K562 (cell line): Measurements from ENCODE around the gene INO80. TPM values are rescaled to one million over a fixed set of nuclear protein-coding genes. Genes with fewer than 3 reads are reported as not detected.
"Not testable (repeated sequence)": the region's sequence is repeated elsewhere in the genome, so short reads cannot be mapped to it uniquely, and the experiment has no call there.

Experiments
- ATAC-seq: fragments of 200-7000 bp; cut with Tn5 transposase; 3 replicates; pipeline ENCODE4 v1.9.1; 2020; ENCODE audit warnings: moderate library complexity
- BruUV-seq: library from RNA; stranded (reverse); fragments of 400-500 nt; replicated peaks from 2 replicates; lab custom pipeline; 2021; lab: Mats Ljungman, UMichigan
- CTCF ChIA-PET: fragments of 300-600 bp; formaldehyde crosslinking; extraction: SDS; loops from one replicate; lab custom pipeline; 2021; ENCODE audit warnings: low intra/inter-chr PET ratio; lab: Yijun Ruan, JAX
- POLR2A ChIA-PET: fragments of 300-600, 350-650 bp; sonication (Branson Sonifier 250); formaldehyde crosslinking; extraction: SDS; loops from one replicate; lab custom pipeline; 2021; ENCODE audit warnings: antibody characterized with exemption, inconsistent platforms; lab: Yijun Ruan, JAX
- DNase-seq, 4 experiments: peaks; one replicate each; pipeline versions ENCODE4 v3.0.0 to v3.0.0-alpha.2; 2011 to 2018; ENCODE audit warnings: low spot score in 3 of 4, mixed read lengths in 3 of 4; ENCODE audit errors: extremely low read depth in 1 of 4
- FAIRE-seq: peaks from 2 replicates; lab custom pipeline; 2011; peaks lifted over from hg19 to GRCh38; lab: Jason Lieb, UNC
- H2AFZ ChIP-seq: 2 replicates; pipeline ENCODE4 v1.6.0; 2011; ENCODE audit warnings: low read depth, low read length, control low read depth, inconsistent platforms
- H3K27ac ChIP-seq: fragments of 200-600 bp; 3 replicates; pipeline ENCODE4 v1.8.0; 2011; ENCODE audit warnings: low read depth, mild to moderate bottlenecking, control low read depth, inconsistent platforms, low read length, moderate library complexity, mixed read lengths; ENCODE audit errors: extremely low read depth
- H3K27me3 ChIP-seq, 2 experiments: fragments of 300-600 bp in 1 of 2; 2 replicates in 1 of 2; 3 replicates in 1 of 2; pipeline versions ENCODE4 v1.6.0 to v1.8.0; 2011; ENCODE audit warnings: inconsistent platforms in 2 of 2, low read length in 2 of 2, mild to moderate bottlenecking in 1 of 2, mixed read lengths in 1 of 2, moderate library complexity in 1 of 2; ENCODE audit not compliant: control insufficient read depth in 2 of 2, insufficient read depth in 2 of 2
- H3K36me3 ChIP-seq: fragments of 300-600 bp; 3 replicates; pipeline ENCODE4 v1.8.0; 2011; ENCODE audit warnings: mild to moderate bottlenecking, low read length, inconsistent platforms; ENCODE audit not compliant: control insufficient read depth, insufficient read depth
- H3K4me1 ChIP-seq, 2 experiments: fragments of 200-600 bp in 1 of 2; replicated peaks in 1 of 2; 2 replicates in 1 of 2; 3 replicates in 1 of 2; pipeline versions ENCODE4 v1.5.1 to v1.8.0; 2011; ENCODE audit warnings: inconsistent platforms in 2 of 2, low read length in 2 of 2, mild to moderate bottlenecking in 1 of 2, mixed read lengths in 1 of 2, moderate library complexity in 1 of 2; ENCODE audit not compliant: control insufficient read depth in 2 of 2, insufficient read depth in 2 of 2
- H3K4me2 ChIP-seq: 2 replicates; pipeline ENCODE4 v1.6.1; 2011; ENCODE audit warnings: low read length, control low read depth, inconsistent platforms, mixed read lengths; ENCODE audit not compliant: insufficient read depth
- H3K4me3 ChIP-seq: fragments of 200-600 bp; sonication (generic), shearing (Covaris generic); 2 replicates; pipeline ENCODE4 v1.5.1; 2016; ENCODE audit warnings: control low read depth, inconsistent platforms
- H3K79me2 ChIP-seq: fragments of 200-600 bp; 3 replicates; pipeline ENCODE4 v1.8.0; 2011; ENCODE audit warnings: low read length, inconsistent platforms; ENCODE audit not compliant: control insufficient read depth, insufficient read depth
- H3K9ac ChIP-seq, 2 experiments: 2 replicates each; pipeline versions ENCODE4 v1.6.0 to v1.6.1; 2011; ENCODE audit warnings: low read depth in 2 of 2, low read length in 2 of 2, control low read depth in 1 of 2, inconsistent platforms in 1 of 2, mild to moderate bottlenecking in 1 of 2, mixed read lengths in 1 of 2; ENCODE audit not compliant: insufficient read depth in 1 of 2
- H3K9me1 ChIP-seq: one replicate; pipeline ENCODE4 v1.6.0; 2011; ENCODE audit warnings: inconsistent platforms, mild to moderate bottlenecking, low read length, moderate library complexity; ENCODE audit not compliant: control insufficient read depth, insufficient read depth
- H3K9me3 ChIP-seq: replicated peaks from 2 replicates; pipeline ENCODE4 v1.5.1; 2011; ENCODE audit warnings: low read depth, low read length, inconsistent platforms; ENCODE audit not compliant: control insufficient read depth, insufficient read depth
- H4K20me1 ChIP-seq: replicated peaks from 2 replicates; pipeline ENCODE4 v1.6.1; 2011; ENCODE audit warnings: low read length, inconsistent platforms, mixed read lengths; ENCODE audit not compliant: control insufficient read depth, insufficient read depth
- CEBPB ChIP-seq: fragments of 450-650 bp; IDR thresholded peaks from 2 replicates; pipeline ENCODE4 v1.6.1; 2016; ENCODE audit warnings: missing genetic modification characterization, missing compliant biosample characterization
- CEBPG ChIP-seq, 3 experiments: fragments of 200-800 bp in 1 of 3; sonication (Bioruptor generic) in 1 of 3; sonication (generic) in 1 of 3; formaldehyde crosslinking in 1 of 3; IDR thresholded peaks in 2 of 3; conservative IDR thresholded peaks in 1 of 3; 2 replicates each; pipeline versions ENCODE4 v1.6.1 to v1.8.0; 2016 to 2022; ENCODE audit warnings: missing compliant biosample characterization in 2 of 3, missing genetic modification characterization in 2 of 3, mild to moderate bottlenecking in 1 of 3, missing genetic modification reagents in 1 of 3
- RBM22 ChIP-seq: fragments of 200-400 bp; formaldehyde crosslinking; IDR thresholded peaks from 2 replicates; pipeline ENCODE4 v1.6.1; 2018; ENCODE audit warnings: low read length, low read depth; ENCODE audit not compliant: poor library complexity, severe bottlenecking
- TAF15 ChIP-seq: fragments of 200-400 bp; formaldehyde crosslinking; IDR thresholded peaks from 2 replicates; pipeline ENCODE4 v1.6.1; 2017; ENCODE audit warnings: mild to moderate bottlenecking, low read depth, low read length, moderate library complexity
- ZNF121 ChIP-seq: sonication (generic); formaldehyde crosslinking; conservative IDR thresholded peaks from 2 replicates; pipeline ENCODE4 v1.8.0; 2022; ENCODE audit warnings: missing genetic modification reagents
- ZNF764 ChIP-seq: fragments of 250-450 bp; sonication (Bioruptor Pico); IDR thresholded peaks from 2 replicates; pipeline ENCODE4 v1.4.0; 2020; ENCODE audit warnings: low read depth, mild to moderate bottlenecking, moderate library complexity
- WGBS: fragments of 100-300 bp; shearing (Covaris generic); methylation state at CpG from one replicate; pipeline ENCODE4 v1.1.6; 2016; ENCODE audit warnings: low coverage, mixed read lengths; ENCODE audit not compliant: insufficient coverage; ENCODE audit errors: missing lambda C conversion rate; 5-methylcytosine and 5-hydroxymethylcytosine counted together
- in situ Hi-C: fragments of 300-500 bp; cut with MboI; formaldehyde crosslinking; loops from 4 replicates; pipeline ENCODE4 v1.15.0; 2018; ENCODE audit warnings: inconsistent platforms, mixed read lengths
- intact Hi-C: fragments of 100-400 bp; cut with micrococcal nuclease; formaldehyde crosslinking; loops from 2 replicates; pipeline ENCODE4 v1.14.2; 2022
- polyA plus RNA-seq, 8 experiments: library from polyadenylated mRNA; depleted of rRNA in 4 of 8; stranded (reverse) in 5 of 8; unstranded in 3 of 8; fragments of >200 nt; fragmentation: Nextera tagmentation in 2 of 8; fragmentation: Illumina TruSeq in 1 of 8; extraction: Ambion mirVana in 2 of 8; extraction: Trizol in 1 of 8; gene quantifications; 2 replicates each; pipeline versions ENCODE4 v1.2.1 to v1.2.3, GENCODE V29; 2011 to 2014; ENCODE audit warnings: inconsistent platforms in 1 of 8, missing spikeins in 1 of 8
- total RNA-seq, 7 experiments: library from RNA; depleted of rRNA in 6 of 7; stranded (reverse); fragments of >200 nt in 6 of 7; fragmentation: Illumina TruSeq in 2 of 7; extraction: Trizol in 2 of 7; gene quantifications; 2 replicates each; pipeline versions ENCODE4 v1.2.1 to v1.2.3, GENCODE V29; 2011 to 2021; ENCODE audit warnings: low replicate concordance in 1 of 7
- TF ChIP-seq, protein P1 (sequence below), 2 experiments: fragments of 450-650 bp in 1 of 2; sonication (generic) in 1 of 2; formaldehyde crosslinking in 1 of 2; IDR thresholded peaks in 1 of 2; conservative IDR thresholded peaks in 1 of 2; 2 replicates each; pipeline versions ENCODE4 v1.6.1 to v1.8.1; 2016 to 2023; ENCODE audit warnings: mild to moderate bottlenecking in 2 of 2, moderate library complexity in 2 of 2, inconsistent platforms in 1 of 2, missing genetic modification reagents in 1 of 2

Gene INO80
- total and polyA plus RNA-seq, 9 of the 15 experiments (the other 6 are each of a cell fraction or from before 2014, with no cell fraction given), result 1.1 to 25.7 (median 19.9) TPM

DNA sequence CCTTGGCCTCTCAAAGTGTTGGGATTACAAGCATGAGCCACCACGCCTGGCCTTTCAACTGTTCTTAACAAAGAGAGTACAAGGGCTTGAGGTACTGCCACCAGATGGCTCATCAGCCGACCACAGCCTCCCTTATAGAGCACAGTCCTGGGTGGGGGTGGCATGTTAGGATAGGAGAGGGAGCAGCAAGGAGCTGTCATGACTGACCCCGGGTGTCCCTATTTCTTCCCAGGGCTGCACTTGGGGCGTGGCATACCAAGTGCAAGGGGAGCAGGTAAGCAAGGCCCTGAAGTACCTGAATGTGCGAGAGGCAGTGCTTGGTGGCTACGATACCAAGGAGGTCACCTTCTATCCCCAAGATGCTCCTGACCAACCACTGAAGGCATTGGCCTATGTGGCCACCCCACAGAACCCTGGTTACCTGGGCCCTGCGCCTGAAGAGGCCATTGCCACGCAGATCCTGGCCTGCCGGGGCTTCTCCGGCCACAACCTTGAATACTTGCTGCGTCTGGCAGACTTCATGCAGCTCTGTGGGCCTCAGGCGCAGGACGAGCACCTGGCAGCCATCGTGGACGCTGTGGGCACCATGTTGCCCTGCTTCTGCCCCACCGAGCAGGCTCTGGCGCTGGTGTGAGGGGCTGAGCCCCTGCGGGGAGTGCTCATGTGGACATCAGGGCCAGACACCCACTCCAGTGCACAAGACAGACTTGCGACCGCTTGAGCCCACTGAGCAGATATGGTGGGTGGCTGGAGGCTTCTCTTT lies 160.8 kb downstream of the INO80 start (continued):
- no peak for TF ChIP-seq TAF15
- no peak for TF ChIP-seq ZNF764 (CRISPR knock-in tag)
- peak; percentile 79 for TF ChIP-seq RBM22
- TF ChIP-seq, all 486 proteins: peak for 3

DNA sequence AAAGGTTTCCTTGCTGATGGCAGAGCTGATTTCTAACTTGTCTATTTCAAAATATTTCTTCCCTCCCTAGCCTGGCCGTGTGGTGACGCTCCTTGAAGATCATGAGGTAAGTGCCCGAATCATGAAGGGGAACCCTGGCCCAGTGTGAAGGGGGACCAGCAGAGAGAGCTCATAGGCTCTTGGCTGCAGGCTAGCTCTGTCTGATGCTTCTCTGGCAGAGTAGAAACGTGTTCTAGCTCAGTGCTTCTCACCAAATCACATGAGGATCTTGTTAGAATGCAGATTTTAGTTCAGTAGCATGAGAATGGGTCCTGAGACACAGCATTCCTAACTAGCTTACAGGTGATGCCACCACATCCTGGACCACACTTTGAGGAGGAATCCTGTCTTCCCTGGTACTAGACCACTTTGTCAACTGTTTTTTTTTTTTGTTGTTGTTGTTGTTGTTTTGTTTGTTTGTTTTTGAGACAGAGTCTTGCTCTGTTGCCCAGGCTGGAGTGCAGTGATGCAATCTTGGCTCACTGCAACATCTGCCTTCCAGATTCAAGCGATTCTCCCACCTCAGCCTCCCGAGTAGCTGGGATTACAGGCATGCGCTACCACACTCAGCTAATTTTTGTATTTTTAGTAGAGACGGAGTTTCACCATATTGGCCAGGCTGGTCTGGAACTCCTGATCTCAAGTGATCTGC lies 161.8 kb downstream of the INO80 start:
- ATAC-seq, BruUV-seq, H3K27me3 ChIP-seq, H3K79me2 ChIP-seq, DNase-seq, H3K27ac ChIP-seq, CTCF ChIA-PET, H3K9me1 ChIP-seq, H3K36me3 ChIP-seq, in situ Hi-C loops, intact Hi-C loops, H3K9me3 ChIP-seq, H4K20me1 ChIP-seq, FAIRE-seq: not testable (repeated sequence)
- peak overlapping the region; percentile 61 for H3K4me3 ChIP-seq
- peak overlapping the region; percentile 23 to 84; a peak in 2 of 4 replicates for H3K9ac ChIP-seq
- 44% methylated on average over 8 of the region's 8 CpGs for WGBS
- TF ChIP-seq CEBPG (CRISPR knock-in tag; IDR thresholded peaks at IDR 0.05), result peak; percentile 16; the same call in 1 of the 2 replicates
- TF ChIP-seq CEBPG (tag; conservative IDR thresholded peaks at IDR 0.05 in 1 of 2, IDR thresholded peaks at IDR 0.05 in 1 of 2), result peak; percentile 39 to 72; a peak in 3 of 4 replicates
- peak; percentile 61 for TF ChIP-seq CEBPB (tag)
- TF ChIP-seq ZNF121 (CRISPR knock-in tag), result peak; percentile 50; the same call in 1 of the 2 replicates
- TF ChIP-seq, protein P1, sequence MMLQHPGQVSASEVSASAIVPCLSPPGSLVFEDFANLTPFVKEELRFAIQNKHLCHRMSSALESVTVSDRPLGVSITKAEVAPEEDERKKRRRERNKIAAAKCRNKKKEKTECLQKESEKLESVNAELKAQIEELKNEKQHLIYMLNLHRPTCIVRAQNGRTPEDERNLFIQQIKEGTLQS (IDR thresholded peaks at IDR 0.05), result peak; percentile 80
- TF ChIP-seq, protein P1 (CRISPR knock-in tag; conservative IDR thresholded peaks at IDR 0.05), result not testable (repeated sequence)
- H2AFZ ChIP-seq, result peak overlapping the region; percentile 85
- POLR2A ChIA-PET, result interaction anchor here (0.5 to 3.1 kb wide), 8 partner anchors 9 to 425 kb away, joined by 3 to 16 read pairs (median 4); partner anchors contain the start of gene DLL4
- H3K4me2 ChIP-seq, result peak overlapping the region; percentile 80
- H3K4me1 ChIP-seq, result peaks cover 14 to 31% of the 10 kb centered on the region in 2 experiments; a peak in 4 of 5 replicates
